Suprapubic skin (tissue), 4 donors: ENCODE measurements around the gene DIP2C. TPM values are rescaled to one million over a fixed set of nuclear protein-coding genes. Genes with fewer than 3 reads are reported as not detected.

Experiments
- DNase-seq, 2 donors: peaks; one replicate each; pipeline ENCODE4 v3.0.0-alpha.2; 2019; ENCODE audit warnings: low spot score in 2 of 2
- H3K27ac ChIP-seq: fragments of 200-600 bp; sonication (generic); one replicate; pipeline ENCODE4 v1.5.1; 2019
- H3K27me3 ChIP-seq: fragments of 200-600 bp; sonication (generic); one replicate; pipeline ENCODE4 v1.5.1; 2019
- H3K36me3 ChIP-seq: fragments of 200-600 bp; sonication (generic); one replicate; pipeline ENCODE4 v1.5.1; 2019
- H3K4me1 ChIP-seq: fragments of 200-600 bp; sonication (generic); one replicate; pipeline ENCODE4 v1.5.1; 2019
- H3K4me3 ChIP-seq: fragments of 200-600 bp; sonication (generic); one replicate; pipeline ENCODE4 v1.5.1; 2019; ENCODE audit warnings: mild to moderate bottlenecking
- H3K9me3 ChIP-seq: fragments of 200-600 bp; sonication (generic); one replicate; pipeline ENCODE4 v1.5.1; 2019
- EP300 ChIP-seq: sonication (generic); formaldehyde crosslinking; IDR thresholded peaks from one replicate; pipeline ENCODE4 v1.6.1; 2017; ENCODE audit warnings: antibody characterized with exemption
- POLR2A ChIP-seq, 2 donors: fragments of 450-650 bp; IDR thresholded peaks; one replicate each; pipeline ENCODE4 v1.6.1; 2017; ENCODE audit warnings: antibody characterized with exemption in 2 of 2, mild to moderate bottlenecking in 2 of 2, moderate library complexity in 2 of 2
- POLR2AphosphoS5 ChIP-seq, 3 donors: sonication (generic); formaldehyde crosslinking; IDR thresholded peaks; one replicate each; pipeline ENCODE4 v1.6.1; 2017; ENCODE audit warnings: antibody characterized with exemption in 3 of 3
- WGBS: methylation state at CpG from one replicate; pipeline ENCODE4 v1.1.5; 2018; 5-methylcytosine and 5-hydroxymethylcytosine counted together
- total RNA-seq, 4 donors: library from RNA; depleted of rRNA; stranded (reverse); fragments of >200 nt; gene quantifications; one replicate each; pipeline ENCODE4 v1.1.0, GENCODE V29; 2016
- TF ChIP-seq, protein P1 (sequence below), 2 donors: fragments of 200-600 bp in 1 of 2; fragments of 450-650 bp in 1 of 2; sonication (generic) in 1 of 2; IDR thresholded peaks; one replicate each; pipeline ENCODE4 v1.5.1; 2016 to 2019; ENCODE audit warnings: antibody characterized with exemption in 2 of 2, mild to moderate bottlenecking in 1 of 2, moderate library complexity in 1 of 2

DIP2C gene
- total RNA-seq, 4 donors from 2014 or later, result 6.7 to 23.3 (median 14.7) TPM

DNA sequence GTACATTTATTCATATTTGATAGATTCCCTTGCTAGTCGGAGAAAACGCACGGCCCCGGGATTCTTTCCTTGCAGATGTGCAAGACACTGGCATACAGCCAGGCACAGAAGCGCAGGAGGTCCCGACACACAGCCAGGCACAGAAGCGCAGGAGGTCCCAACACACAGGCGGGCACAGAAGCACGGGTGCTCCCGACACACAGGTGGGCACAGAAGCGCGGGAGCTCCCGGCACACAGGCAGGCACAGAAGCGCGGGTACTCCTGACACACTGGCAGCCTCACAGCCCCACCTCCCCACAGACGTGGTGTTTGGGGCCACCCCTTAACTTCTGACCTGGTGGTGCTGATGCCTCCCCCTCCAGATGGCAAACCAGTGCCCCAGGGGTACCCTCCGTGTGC, 316.9 kb downstream of the DIP2C start:
- Histone ChIP-seq H3K4me1 (peaks cover 13% of the 10 kb centered on the region), H3K9me3 (no peaks in the 10 kb centered on the region), H3K4me3 (no peak overlapping the region), H3K36me3 (peaks cover 28% of the 10 kb centered on the region), H3K27ac (no peak overlapping the region), H3K27me3 (no peaks in the 10 kb centered on the region)
- TF ChIP-seq POLR2A (IDR thresholded peaks at IDR 0.05), result no peak
- TF ChIP-seq, protein P1, sequence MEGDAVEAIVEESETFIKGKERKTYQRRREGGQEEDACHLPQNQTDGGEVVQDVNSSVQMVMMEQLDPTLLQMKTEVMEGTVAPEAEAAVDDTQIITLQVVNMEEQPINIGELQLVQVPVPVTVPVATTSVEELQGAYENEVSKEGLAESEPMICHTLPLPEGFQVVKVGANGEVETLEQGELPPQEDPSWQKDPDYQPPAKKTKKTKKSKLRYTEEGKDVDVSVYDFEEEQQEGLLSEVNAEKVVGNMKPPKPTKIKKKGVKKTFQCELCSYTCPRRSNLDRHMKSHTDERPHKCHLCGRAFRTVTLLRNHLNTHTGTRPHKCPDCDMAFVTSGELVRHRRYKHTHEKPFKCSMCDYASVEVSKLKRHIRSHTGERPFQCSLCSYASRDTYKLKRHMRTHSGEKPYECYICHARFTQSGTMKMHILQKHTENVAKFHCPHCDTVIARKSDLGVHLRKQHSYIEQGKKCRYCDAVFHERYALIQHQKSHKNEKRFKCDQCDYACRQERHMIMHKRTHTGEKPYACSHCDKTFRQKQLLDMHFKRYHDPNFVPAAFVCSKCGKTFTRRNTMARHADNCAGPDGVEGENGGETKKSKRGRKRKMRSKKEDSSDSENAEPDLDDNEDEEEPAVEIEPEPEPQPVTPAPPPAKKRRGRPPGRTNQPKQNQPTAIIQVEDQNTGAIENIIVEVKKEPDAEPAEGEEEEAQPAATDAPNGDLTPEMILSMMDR (IDR thresholded peaks at IDR 0.05), result no peak
- TF ChIP-seq EP300, result no peak
- TF ChIP-seq POLR2AphosphoS5 (IDR thresholded peaks at IDR 0.05), result no peak
- WGBS, result 77% methylated on average over 15 of the region's 17 CpGs
- no peak for DNase-seq

DNA sequence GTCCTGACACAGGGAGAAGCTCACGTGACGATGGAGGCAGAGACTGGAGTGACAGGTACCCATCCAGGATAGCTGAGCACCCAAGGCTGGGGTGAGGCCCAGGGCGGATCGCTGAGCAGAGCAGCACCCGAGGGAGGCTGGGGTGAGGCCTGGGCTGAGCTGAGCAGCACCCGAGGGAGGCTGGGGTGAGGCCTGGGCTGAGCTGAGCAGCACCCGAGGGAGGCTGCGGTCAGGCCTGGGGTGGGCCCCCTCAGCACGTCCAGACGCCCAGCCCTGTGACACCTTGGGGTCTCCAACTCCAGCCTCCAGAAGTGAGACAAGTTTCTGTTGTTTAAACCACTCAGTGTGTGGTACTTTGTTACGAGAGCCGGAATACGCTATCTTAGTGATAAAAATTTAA, 318.0 kb downstream of the DIP2C start:
- Histone ChIP-seq H3K27me3 (no peaks in the 10 kb centered on the region), H3K4me1 (peaks cover 13% of the 10 kb centered on the region), H3K27ac (no peak overlapping the region), H3K36me3 (peaks cover 35% of the 10 kb centered on the region), H3K9me3 (no peaks in the 10 kb centered on the region), H3K4me3 (no peak overlapping the region)
- TF ChIP-seq POLR2AphosphoS5 (IDR thresholded peaks at IDR 0.05), result no peak
- no peak for TF ChIP-seq POLR2A (IDR thresholded peaks at IDR 0.05)
- TF ChIP-seq, protein P1 (IDR thresholded peaks at IDR 0.05), result no peak
- 79% methylated on average over 13 of the region's 13 CpGs for WGBS
- DNase-seq, result no peak

DNA sequence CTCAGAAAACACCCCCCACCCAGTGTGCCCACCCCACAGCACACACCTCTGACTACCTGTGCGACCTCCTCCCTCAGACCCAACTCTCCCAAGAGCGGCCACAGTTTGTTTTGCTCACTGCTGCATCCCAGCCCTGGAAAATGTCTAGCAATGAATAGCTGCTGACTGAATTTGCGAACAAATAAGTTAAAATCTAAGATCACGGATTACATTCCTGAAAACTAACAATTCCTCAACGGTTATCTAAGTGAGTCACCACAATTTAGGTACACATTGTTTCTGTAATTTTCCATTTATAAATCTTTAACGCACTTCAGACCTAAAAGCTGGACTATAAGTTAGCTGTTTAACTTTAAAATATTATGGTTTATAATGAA, 319.0 kb downstream of the DIP2C start:
- Histone ChIP-seq H3K4me3 (no peak overlapping the region), H3K36me3 (peaks cover 41% of the 10 kb centered on the region), H3K4me1 (peaks cover 13% of the 10 kb centered on the region), H3K27ac (no peak overlapping the region), H3K27me3 (no peaks in the 10 kb centered on the region), H3K9me3 (no peaks in the 10 kb centered on the region)
- TF ChIP-seq POLR2A (IDR thresholded peaks at IDR 0.05) (no peak), EP300 (no peak), POLR2AphosphoS5 (IDR thresholded peaks at IDR 0.05) (no peak)
- TF ChIP-seq, protein P1 (IDR thresholded peaks at IDR 0.05), result no peak
- DNase-seq, result no peak
- 83% methylated on average over 6 of the region's 6 CpGs for WGBS

DNA sequence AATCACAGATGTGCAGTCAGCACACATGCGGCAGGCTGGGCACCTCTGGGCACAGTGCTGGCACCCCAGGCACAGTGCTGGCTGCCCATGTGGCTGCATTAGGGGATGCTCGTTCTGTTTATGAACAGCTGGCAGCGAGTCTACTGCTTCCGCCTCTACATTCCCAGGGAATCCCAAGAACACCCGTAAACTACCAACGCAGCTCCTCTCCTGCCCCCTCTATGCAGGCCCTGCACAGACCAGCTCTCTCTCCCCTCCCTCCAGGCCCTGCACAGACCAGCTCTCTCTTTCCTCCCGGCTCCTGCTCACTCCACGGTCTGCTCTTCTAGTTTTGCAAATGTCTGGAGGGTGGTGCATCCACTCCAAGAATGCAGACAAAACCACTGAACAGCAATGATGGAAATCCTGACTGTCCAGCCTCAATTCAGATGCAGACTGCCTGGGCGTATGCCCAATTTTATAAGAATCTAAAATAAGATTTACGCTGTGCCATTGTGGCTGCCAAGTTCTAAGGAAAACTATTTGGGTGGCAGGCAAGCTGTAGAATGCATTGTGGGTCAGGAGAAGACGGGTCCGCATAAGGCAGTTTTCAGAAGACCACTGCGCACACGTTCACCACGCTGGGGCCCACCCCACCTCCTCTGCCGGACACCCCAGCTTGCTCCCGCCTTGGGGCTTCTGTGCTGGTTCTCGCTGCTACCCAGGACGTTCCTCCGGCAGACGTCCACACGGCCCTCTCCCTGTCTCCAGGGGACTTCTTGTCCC, 319.6 kb downstream of the DIP2C start:
- WGBS, result 68% methylated on average over 22 of the region's 22 CpGs
- no peak for DNase-seq
- no peaks in the 10 kb centered on the region for H3K9me3 ChIP-seq
- H3K27me3 ChIP-seq, result no peaks in the 10 kb centered on the region
- no peak overlapping the region for H3K4me3 ChIP-seq
- H3K4me1 ChIP-seq, result peaks cover 13% of the 10 kb centered on the region
- H3K36me3 ChIP-seq, result peaks cover 43% of the 10 kb centered on the region
- no peak overlapping the region for H3K27ac ChIP-seq
- TF ChIP-seq POLR2A (IDR thresholded peaks at IDR 0.05), result no peak
- no peak for TF ChIP-seq POLR2AphosphoS5 (IDR thresholded peaks at IDR 0.05)
- TF ChIP-seq, protein P1 (IDR thresholded peaks at IDR 0.05), result no peak
- TF ChIP-seq EP300, result no peak

DNA sequence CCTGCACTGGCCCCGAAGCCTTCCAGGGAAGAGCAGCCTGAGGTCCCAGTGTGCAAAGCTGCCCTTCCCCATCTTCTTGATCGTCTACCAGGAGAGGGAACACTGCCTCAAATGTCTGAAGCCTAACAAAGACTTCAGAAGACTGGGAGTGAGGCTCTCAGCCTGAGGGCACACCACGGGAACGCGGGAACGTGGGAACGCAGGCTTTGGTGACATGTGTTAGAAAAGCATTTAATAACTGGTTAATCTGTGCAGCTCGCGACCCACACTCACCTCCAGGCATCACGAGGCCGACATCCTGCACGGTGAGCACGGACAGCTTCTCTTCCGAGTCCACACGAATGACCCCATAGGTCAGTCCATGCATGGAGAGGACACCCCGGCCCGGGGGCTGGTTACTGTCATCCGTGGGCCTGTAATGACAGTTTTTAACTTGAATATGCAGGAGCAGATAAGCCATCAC, 320.2 kb downstream of the DIP2C start:
- H3K36me3 ChIP-seq, result peaks cover 50% of the 10 kb centered on the region
- 79% methylated on average over 17 of the region's 18 CpGs for WGBS

More for the DNA sequence above, 320.2 kb downstream of the DIP2C start:
- H3K9me3 ChIP-seq, result no peaks in the 10 kb centered on the region
- no peak for DNase-seq
- H3K27ac ChIP-seq, result no peak overlapping the region
- TF ChIP-seq, protein P1 (IDR thresholded peaks at IDR 0.05), result no peak
- no peak for TF ChIP-seq POLR2AphosphoS5 (IDR thresholded peaks at IDR 0.05)
- no peak for TF ChIP-seq EP300
- no peak for TF ChIP-seq POLR2A (IDR thresholded peaks at IDR 0.05)
- H3K4me3 ChIP-seq, result no peak overlapping the region
- H3K4me1 ChIP-seq, result peaks cover 13% of the 10 kb centered on the region
- no peaks in the 10 kb centered on the region for H3K27me3 ChIP-seq
